ENCODE results near the gene MZT1. TPM values are rescaled to one million over a fixed set of nuclear protein-coding genes. Genes with fewer than 3 reads are reported as not detected.

MZT1 gene
- total RNA-seq, 6 donors from 2014 or later = 2.2 to 9.4 (median 7.6) TPM; not detected in 1

DNA sequence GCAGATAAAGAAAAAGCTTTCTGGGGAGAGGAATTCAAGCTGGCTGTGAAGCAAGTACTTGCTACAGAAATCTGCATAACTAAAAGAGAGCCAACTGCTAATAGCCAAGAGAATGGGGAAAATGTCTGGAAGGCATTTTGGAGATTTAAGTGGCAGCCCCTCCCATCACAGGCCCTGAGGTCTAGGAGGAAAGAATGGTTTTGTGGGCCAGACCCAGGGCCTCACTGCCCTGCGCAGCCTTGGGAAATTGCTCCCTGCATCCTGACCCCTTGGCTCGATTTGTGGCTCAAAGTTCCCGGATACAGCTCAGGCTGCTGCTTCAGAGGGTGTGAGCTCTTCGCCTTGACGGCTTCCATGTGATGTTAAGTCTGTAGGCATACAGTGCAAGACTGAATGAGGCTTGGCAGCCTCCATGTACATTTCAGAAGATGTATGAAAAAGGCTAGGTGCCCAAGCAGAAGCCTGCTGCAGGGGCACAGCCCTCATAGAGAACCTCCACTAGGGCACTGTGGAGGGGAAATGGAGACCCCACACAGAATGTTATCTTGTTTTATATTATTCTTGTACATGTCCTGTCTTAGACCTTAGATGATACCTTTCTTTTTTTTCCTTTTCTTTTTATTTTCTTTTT is 34.4 kb downstream of the MZT1 start:
- ATAC-seq (ENCODE audit: low FRiP score in 2 of 2) = no peak
- no peaks in the 10 kb centered on the region for H3K36me3 ChIP-seq
- 64 to 80% methylated on average over 5 of the region's 5 CpGs for WGBS, 2 donors

DNA sequence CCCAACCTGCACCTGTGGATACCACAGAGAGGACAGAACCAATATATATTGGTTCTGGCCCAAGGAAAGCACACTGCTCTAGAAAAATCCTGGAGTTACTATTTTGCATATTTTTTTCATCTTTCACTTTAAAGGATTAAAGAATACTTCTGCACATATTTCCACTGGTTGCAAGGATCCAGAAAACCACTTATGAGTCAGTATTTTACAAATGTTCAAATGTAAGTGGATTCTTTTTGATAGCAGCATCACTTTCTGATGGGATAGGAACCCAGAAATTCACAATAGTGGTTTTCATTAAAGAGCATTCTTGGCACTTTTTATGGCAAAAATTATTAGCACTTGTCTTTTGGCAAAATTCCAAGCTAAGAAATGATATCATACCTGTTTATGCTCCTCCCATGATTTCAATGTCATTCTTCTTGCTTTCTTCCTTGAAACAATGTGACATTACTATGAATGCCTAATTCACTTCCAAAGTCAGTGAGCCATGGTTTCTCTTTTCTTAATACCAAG is 38.2 kb downstream of the MZT1 start:
- no peak for ATAC-seq (ENCODE audit: low FRiP score in 2 of 2)
- no peaks in the 10 kb centered on the region for H3K36me3 ChIP-seq
- no peaks in the 10 kb centered on the region for H3K9me3 ChIP-seq
- DNase-seq = no peak
- H3K4me3 ChIP-seq = no peak overlapping the region
- TF ChIP-seq EP300 (IDR thresholded peaks at IDR 0.05) (no peak), POLR2A (IDR thresholded peaks at IDR 0.05) (no peak), POLR2AphosphoS5 (IDR thresholded peaks at IDR 0.05) (no peak)
- TF ChIP-seq, protein P1, sequence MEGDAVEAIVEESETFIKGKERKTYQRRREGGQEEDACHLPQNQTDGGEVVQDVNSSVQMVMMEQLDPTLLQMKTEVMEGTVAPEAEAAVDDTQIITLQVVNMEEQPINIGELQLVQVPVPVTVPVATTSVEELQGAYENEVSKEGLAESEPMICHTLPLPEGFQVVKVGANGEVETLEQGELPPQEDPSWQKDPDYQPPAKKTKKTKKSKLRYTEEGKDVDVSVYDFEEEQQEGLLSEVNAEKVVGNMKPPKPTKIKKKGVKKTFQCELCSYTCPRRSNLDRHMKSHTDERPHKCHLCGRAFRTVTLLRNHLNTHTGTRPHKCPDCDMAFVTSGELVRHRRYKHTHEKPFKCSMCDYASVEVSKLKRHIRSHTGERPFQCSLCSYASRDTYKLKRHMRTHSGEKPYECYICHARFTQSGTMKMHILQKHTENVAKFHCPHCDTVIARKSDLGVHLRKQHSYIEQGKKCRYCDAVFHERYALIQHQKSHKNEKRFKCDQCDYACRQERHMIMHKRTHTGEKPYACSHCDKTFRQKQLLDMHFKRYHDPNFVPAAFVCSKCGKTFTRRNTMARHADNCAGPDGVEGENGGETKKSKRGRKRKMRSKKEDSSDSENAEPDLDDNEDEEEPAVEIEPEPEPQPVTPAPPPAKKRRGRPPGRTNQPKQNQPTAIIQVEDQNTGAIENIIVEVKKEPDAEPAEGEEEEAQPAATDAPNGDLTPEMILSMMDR (IDR thresholded peaks at IDR 0.05) = no peak
- H3K4me1 ChIP-seq = no peaks in the 10 kb centered on the region
- H3K27me3 ChIP-seq = no peaks in the 10 kb centered on the region
- H3K27ac ChIP-seq = no peak overlapping the region

More for the DNA sequence above, 34.4 kb downstream of the MZT1 start:
- Histone ChIP-seq H3K4me3 (no peak overlapping the region), H3K4me1 (no peaks in the 10 kb centered on the region), H3K9me3 (no peaks in the 10 kb centered on the region), H3K27ac (no peak overlapping the region), H3K27me3 (no peaks in the 10 kb centered on the region)
- no peak for DNase-seq
- TF ChIP-seq POLR2A (IDR thresholded peaks at IDR 0.05) (no peak), EP300 (IDR thresholded peaks at IDR 0.05) (no peak), POLR2AphosphoS5 (IDR thresholded peaks at IDR 0.05) (no peak)
- TF ChIP-seq, protein P1 (IDR thresholded peaks at IDR 0.05) = no peak

DNA sequence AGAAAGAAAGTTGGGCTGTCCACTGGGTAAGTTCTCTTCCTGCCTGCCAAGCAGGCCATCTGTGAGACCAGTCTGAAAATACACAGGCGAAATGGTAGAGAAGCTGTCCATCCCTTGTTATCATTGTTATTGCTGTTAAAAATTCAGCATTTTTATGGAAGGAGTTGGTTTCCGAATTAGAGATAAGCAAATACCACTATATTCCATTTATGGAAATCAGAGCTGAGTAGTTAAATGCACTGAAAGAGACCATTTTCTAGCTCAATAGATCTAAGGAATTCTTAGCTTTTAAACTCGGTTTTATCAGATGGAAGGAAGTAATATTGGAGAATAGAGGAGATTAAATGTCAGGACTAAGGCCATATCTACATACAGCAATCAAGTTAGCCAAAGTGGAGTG is 40.7 kb downstream of the MZT1 start:
- Histone ChIP-seq H3K9me3 (no peaks in the 10 kb centered on the region), H3K4me1 (no peaks in the 10 kb centered on the region), H3K27ac (no peak overlapping the region), H3K36me3 (no peaks in the 10 kb centered on the region), H3K27me3 (no peaks in the 10 kb centered on the region), H3K4me3 (no peak overlapping the region)
- DNase-seq (no peak), ATAC-seq (ENCODE audit: low FRiP score in 2 of 2) (no peak)
- WGBS, 2 donors = 68 to 77% methylated on average over 3 of the region's 3 CpGs
- TF ChIP-seq POLR2AphosphoS5 (IDR thresholded peaks at IDR 0.05) (no peak), EP300 (IDR thresholded peaks at IDR 0.05) (no peak), POLR2A (IDR thresholded peaks at IDR 0.05) (no peak)

DNA sequence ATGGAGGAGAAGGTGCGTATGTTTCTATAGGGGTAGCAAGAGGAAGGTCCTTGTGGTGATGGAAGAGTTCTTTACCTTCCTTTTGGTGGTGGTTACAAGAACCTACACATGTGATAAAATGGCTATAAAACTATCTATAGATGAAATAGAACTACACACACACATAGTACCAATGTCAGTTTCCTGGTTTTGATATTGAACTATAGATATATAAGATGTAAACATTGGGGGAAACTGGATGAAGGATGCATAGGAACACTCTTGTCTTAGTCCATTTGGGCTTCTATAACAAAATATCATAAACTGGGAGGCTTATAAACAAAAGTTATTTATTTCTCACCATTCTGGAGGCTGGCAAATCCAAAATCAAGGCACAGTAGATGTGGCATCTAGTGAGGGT is 47.1 kb downstream of the MZT1 start:
- Histone ChIP-seq H3K4me3 (no peak overlapping the region), H3K27me3 (no peaks in the 10 kb centered on the region), H3K4me1 (no peaks in the 10 kb centered on the region), H3K36me3 (no peaks in the 10 kb centered on the region), H3K27ac (no peak overlapping the region), H3K9me3 (no peaks in the 10 kb centered on the region)
- no peak for DNase-seq
- no peak for ATAC-seq (ENCODE audit: low FRiP score in 2 of 2)
- 88 to 94% methylated on average over 1 of the region's 1 CpG for WGBS, 2 donors
- TF ChIP-seq, protein P1 (IDR thresholded peaks at IDR 0.05) = no peak
- TF ChIP-seq EP300 (IDR thresholded peaks at IDR 0.05) (no peak), POLR2AphosphoS5 (IDR thresholded peaks at IDR 0.05) (no peak), POLR2A (IDR thresholded peaks at IDR 0.05) (no peak)

DNA sequence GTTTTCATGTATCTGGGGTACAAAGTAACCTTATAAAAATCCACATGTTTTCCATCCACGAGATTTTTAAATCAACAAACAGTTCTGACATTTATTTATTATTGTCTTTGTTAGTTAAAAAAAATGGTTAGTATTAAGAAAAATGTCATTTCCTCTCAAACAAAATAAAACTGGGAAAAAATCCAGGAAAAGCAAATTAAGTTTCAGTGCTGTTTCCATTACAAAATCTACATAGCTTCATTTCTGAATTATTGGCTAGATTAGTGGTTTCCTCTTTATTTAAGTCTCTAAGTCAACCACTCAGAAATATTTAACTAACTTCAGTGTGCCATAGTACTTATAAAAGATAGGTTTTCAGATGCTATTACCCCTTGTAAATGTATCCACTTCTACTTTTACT is 49.1 kb downstream of the MZT1 start:
- Histone ChIP-seq H3K4me1 (no peaks in the 10 kb centered on the region), H3K27me3 (no peaks in the 10 kb centered on the region), H3K4me3 (no peak overlapping the region), H3K36me3 (no peaks in the 10 kb centered on the region), H3K9me3 (no peaks in the 10 kb centered on the region), H3K27ac (no peak overlapping the region)
- WGBS, 2 donors = 41 to 56% methylated on average over 1 of the region's 1 CpG
- ATAC-seq (ENCODE audit: low FRiP score in 2 of 2) (no peak), DNase-seq (no peak)
- TF ChIP-seq POLR2A (IDR thresholded peaks at IDR 0.05) = no peak
- no peak for TF ChIP-seq POLR2AphosphoS5 (IDR thresholded peaks at IDR 0.05)
- TF ChIP-seq, protein P1 (IDR thresholded peaks at IDR 0.05) = no peak
- TF ChIP-seq EP300 (IDR thresholded peaks at IDR 0.05) = no peak

Measured in upper lobe of left lung (tissue), 6 donors.